GM12878 (cell line): ENCODE data around the gene ABCC3. TPM values are rescaled to one million over a fixed set of nuclear protein-coding genes. Genes with fewer than 3 reads are reported as not detected.

ENCODE experiments used
- DPF2 ChIP-seq: fragments of 450-650 bp; IDR thresholded peaks from 2 replicates; pipeline ENCODE4 v1.6.1; 2017; ENCODE audit warnings: mild to moderate bottlenecking
- IKZF2 ChIP-seq, 2 experiments: fragments of 450-650 bp; IDR thresholded peaks; 2 replicates each; pipeline ENCODE4 v1.6.1; 2017; ENCODE audit warnings: mild to moderate bottlenecking in 2 of 2, moderate library complexity in 2 of 2
- MYB ChIP-seq: fragments of 150-350 bp; IDR thresholded peaks from 2 replicates; pipeline ENCODE4 v1.6.1; 2014; ENCODE audit warnings: mild to moderate bottlenecking, low read depth, low read length, borderline replicate concordance
- NBN ChIP-seq: fragments of 450-650 bp; IDR thresholded peaks from 2 replicates; pipeline ENCODE4 v1.6.1; 2016
- POLR2AphosphoS5 ChIP-seq: IDR thresholded peaks from 2 replicates; pipeline ENCODE4 v1.6.1; 2011; ENCODE audit warnings: mild to moderate bottlenecking, low read length, inconsistent platforms
- SUZ12 ChIP-seq: fragments of 200-600 bp; sonication (generic); IDR thresholded peaks from one replicate; pipeline ENCODE4 v1.6.1; 2018; ENCODE audit warnings: antibody characterized with exemption, mild to moderate bottlenecking; ENCODE audit not compliant: unreplicated experiment
- ZZZ3 ChIP-seq: IDR thresholded peaks from 2 replicates; pipeline ENCODE4 v1.6.1; 2011; ENCODE audit warnings: low read depth; ENCODE audit not compliant: control insufficient read depth, insufficient read length
- polyA plus RNA-seq, 11 experiments: library from polyadenylated mRNA; depleted of rRNA in 4 of 11; unstranded in 6 of 11; stranded (reverse) in 5 of 11; fragments of >200 nt; fragmentation: Nextera tagmentation in 4 of 11; fragmentation: Illumina TruSeq in 1 of 11; extraction: Ambion mirVana in 4 of 11; extraction: Trizol in 1 of 11; gene quantifications; 1 replicate in 1 of 11; 2 replicates in 10 of 11; pipeline versions ENCODE4 v1.2.1 to v1.2.3, GENCODE V29; 2011 to 2016; ENCODE audit warnings: inconsistent platforms in 2 of 11, missing spikeins in 2 of 11, low read depth in 1 of 11
- total RNA-seq, 4 experiments: library from RNA; depleted of rRNA in 3 of 4; stranded (reverse); fragments of >200 nt in 3 of 4; fragmentation: Illumina TruSeq in 1 of 4; extraction: Trizol in 1 of 4; gene quantifications; 2 replicates each; pipeline versions ENCODE4 v1.2.1 to v1.2.3, GENCODE V29; 2013 to 2021
- TF ChIP-seq, protein P1 (sequence below): IDR thresholded peaks from 2 replicates; pipeline ENCODE4 v1.6.1; 2011; ENCODE audit warnings: borderline replicate concordance, low read depth, mild to moderate bottlenecking, moderate library complexity, low read length; ENCODE audit not compliant: insufficient read depth, poor library complexity, severe bottlenecking
- TF ChIP-seq, protein P2 (sequence below): IDR thresholded peaks from 2 replicates; pipeline ENCODE4 v1.6.1; 2012; ENCODE audit warnings: low read depth, low read length, improper control_type of control experiment
- TF ChIP-seq, protein P3 (sequence below): IDR thresholded peaks from 2 replicates; pipeline ENCODE4 v1.6.1; 2012; ENCODE audit warnings: low read length, inconsistent platforms
- TF ChIP-seq, protein P4 (sequence below): fragments of 450-650 bp; IDR thresholded peaks from 2 replicates; pipeline ENCODE4 v1.6.1; 2017; ENCODE audit warnings: mild to moderate bottlenecking, moderate library complexity
- TF ChIP-seq, protein P5 (sequence below): fragments of 450-650 bp; IDR thresholded peaks from 2 replicates; pipeline ENCODE4 v1.6.1; 2017; ENCODE audit warnings: low read depth, mild to moderate bottlenecking, moderate library complexity

ABCC3 gene
- total and polyA plus RNA-seq, 10 of the 15 experiments (the other 5 are each of a cell fraction or from before 2014, with no cell fraction given) = 0.21 to 2.3 (median 0.71) TPM; not detected in 6

DNA sequence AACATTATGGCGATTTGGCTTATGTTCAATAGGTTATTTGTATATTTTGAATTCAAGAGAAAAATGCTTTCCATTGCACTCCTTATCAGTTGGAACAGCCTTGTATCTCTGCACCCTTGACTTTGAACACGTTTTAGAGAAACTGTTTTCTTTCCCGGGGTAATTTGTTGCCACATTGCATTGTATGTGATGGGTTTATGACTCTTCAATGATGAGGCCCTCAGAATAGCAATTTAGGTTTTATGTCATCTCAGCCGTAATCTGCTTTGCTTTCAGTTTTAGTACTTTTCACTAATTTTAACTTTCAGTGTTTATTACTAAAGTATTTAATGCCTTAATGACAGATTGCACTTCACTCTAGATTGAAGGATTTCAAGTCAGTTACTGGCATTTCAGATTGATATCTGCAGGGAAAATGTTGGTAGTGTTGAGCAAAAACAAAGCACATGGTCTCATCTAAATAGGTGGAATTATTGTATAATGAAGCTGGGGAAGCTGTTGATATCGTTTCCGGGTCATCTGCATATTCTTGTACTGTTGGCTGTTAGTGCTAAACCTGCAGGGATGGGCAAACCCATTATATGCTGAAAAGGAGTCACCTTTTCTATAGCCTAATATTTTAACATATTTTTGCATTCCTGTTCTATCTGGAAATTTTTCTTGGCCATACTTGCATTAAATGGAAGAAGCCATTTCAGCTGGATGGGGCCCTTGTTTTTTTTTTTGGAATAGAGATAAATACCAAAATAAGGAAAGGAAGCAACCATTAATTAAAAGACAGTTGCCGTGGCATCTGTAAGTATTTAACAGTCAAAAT is 86.7 kb downstream of the ABCC3 start (continued):
- TF ChIP-seq, protein P1, sequence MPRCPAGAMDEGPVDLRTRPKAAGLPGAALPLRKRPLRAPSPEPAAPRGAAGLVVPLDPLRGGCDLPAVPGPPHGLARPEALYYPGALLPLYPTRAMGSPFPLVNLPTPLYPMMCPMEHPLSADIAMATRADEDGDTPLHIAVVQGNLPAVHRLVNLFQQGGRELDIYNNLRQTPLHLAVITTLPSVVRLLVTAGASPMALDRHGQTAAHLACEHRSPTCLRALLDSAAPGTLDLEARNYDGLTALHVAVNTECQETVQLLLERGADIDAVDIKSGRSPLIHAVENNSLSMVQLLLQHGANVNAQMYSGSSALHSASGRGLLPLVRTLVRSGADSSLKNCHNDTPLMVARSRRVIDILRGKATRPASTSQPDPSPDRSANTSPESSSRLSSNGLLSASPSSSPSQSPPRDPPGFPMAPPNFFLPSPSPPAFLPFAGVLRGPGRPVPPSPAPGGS = no peak
- TF ChIP-seq, protein P2, sequence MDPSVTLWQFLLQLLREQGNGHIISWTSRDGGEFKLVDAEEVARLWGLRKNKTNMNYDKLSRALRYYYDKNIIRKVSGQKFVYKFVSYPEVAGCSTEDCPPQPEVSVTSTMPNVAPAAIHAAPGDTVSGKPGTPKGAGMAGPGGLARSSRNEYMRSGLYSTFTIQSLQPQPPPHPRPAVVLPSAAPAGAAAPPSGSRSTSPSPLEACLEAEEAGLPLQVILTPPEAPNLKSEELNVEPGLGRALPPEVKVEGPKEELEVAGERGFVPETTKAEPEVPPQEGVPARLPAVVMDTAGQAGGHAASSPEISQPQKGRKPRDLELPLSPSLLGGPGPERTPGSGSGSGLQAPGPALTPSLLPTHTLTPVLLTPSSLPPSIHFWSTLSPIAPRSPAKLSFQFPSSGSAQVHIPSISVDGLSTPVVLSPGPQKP = no peak
- TF ChIP-seq SUZ12 = no peak
- no peak for TF ChIP-seq ZZZ3
- TF ChIP-seq, protein P3, sequence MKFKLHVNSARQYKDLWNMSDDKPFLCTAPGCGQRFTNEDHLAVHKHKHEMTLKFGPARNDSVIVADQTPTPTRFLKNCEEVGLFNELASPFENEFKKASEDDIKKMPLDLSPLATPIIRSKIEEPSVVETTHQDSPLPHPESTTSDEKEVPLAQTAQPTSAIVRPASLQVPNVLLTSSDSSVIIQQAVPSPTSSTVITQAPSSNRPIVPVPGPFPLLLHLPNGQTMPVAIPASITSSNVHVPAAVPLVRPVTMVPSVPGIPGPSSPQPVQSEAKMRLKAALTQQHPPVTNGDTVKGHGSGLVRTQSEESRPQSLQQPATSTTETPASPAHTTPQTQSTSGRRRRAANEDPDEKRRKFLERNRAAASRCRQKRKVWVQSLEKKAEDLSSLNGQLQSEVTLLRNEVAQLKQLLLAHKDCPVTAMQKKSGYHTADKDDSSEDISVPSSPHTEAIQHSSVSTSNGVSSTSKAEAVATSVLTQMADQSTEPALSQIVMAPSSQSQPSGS = 0 out of 2 replicates have a peak, but pooled peaks have one; percentile 28
- no peak for TF ChIP-seq DPF2
- TF ChIP-seq MYB = no peak
- TF ChIP-seq, protein P4, sequence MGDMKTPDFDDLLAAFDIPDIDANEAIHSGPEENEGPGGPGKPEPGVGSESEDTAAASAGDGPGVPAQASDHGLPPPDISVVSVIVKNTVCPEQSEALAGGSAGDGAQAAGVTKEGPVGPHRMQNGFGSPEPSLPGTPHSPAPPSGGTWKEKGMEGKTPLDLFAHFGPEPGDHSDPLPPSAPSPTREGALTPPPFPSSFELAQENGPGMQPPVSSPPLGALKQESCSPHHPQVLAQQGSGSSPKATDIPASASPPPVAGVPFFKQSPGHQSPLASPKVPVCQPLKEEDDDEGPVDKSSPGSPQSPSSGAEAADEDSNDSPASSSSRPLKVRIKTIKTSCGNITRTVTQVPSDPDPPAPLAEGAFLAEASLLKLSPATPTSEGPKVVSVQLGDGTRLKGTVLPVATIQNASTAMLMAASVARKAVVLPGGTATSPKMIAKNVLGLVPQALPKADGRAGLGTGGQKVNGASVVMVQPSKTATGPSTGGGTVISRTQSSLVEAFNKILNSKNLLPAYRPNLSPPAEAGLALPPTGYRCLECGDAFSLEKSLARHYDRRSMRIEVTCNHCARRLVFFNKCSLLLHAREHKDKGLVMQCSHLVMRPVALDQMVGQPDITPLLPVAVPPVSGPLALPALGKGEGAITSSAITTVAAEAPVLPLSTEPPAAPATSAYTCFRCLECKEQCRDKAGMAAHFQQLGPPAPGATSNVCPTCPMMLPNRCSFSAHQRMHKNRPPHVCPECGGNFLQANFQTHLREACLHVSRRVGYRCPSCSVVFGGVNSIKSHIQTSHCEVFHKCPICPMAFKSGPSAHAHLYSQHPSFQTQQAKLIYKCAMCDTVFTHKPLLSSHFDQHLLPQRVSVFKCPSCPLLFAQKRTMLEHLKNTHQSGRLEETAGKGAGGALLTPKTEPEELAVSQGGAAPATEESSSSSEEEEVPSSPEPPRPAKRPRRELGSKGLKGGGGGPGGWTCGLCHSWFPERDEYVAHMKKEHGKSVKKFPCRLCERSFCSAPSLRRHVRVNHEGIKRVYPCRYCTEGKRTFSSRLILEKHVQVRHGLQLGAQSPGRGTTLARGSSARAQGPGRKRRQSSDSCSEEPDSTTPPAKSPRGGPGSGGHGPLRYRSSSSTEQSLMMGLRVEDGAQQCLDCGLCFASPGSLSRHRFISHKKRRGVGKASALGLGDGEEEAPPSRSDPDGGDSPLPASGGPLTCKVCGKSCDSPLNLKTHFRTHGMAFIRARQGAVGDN = no peak
- TF ChIP-seq, protein P5, sequence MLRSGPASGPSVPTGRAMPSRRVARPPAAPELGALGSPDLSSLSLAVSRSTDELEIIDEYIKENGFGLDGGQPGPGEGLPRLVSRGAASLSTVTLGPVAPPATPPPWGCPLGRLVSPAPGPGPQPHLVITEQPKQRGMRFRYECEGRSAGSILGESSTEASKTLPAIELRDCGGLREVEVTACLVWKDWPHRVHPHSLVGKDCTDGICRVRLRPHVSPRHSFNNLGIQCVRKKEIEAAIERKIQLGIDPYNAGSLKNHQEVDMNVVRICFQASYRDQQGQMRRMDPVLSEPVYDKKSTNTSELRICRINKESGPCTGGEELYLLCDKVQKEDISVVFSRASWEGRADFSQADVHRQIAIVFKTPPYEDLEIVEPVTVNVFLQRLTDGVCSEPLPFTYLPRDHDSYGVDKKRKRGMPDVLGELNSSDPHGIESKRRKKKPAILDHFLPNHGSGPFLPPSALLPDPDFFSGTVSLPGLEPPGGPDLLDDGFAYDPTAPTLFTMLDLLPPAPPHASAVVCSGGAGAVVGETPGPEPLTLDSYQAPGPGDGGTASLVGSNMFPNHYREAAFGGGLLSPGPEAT = no peak
- no peak for TF ChIP-seq NBN
- no peak for TF ChIP-seq IKZF2 (IDR thresholded peaks at IDR 0.05)
- no peak for TF ChIP-seq POLR2AphosphoS5
